Vagina (tissue), 2 donors: Measurements from ENCODE around the gene RAPGEF6. TPM values are rescaled to one million over a fixed set of nuclear protein-coding genes. Genes with fewer than 3 reads are reported as not detected.

Experiments used
- DNase-seq, 2 donors: peaks; one replicate each; pipeline ENCODE4 v3.0.0-alpha.2; 2017; ENCODE audit errors: extremely low spot score in 2 of 2
- H3K27ac ChIP-seq: fragments of 200-600 bp; sonication (generic); one replicate; pipeline ENCODE4 v1.5.1; 2019
- H3K27me3 ChIP-seq: fragments of 200-600 bp; sonication (generic); one replicate; pipeline ENCODE4 v1.5.1; 2019
- H3K36me3 ChIP-seq, 2 donors: fragments of 200-600 bp; sonication (generic); one replicate each; pipeline ENCODE4 v1.5.1; 2017 to 2019
- H3K4me1 ChIP-seq: fragments of 200-600 bp; sonication (generic); one replicate; pipeline ENCODE4 v1.5.1; 2019
- H3K4me3 ChIP-seq, 2 donors: fragments of 200-600 bp; sonication (generic); 1 replicate in 1 of 2; 2 replicates in 1 of 2; pipeline ENCODE4 v1.5.1; 2016 to 2019
- H3K9me3 ChIP-seq: fragments of 200-600 bp; sonication (generic); one replicate; pipeline ENCODE4 v1.5.1; 2019
- CTCF ChIP-seq, 3 experiments: fragments of 450-650 bp in 2 of 3; fragments of 200-600 bp in 1 of 3; sonication (generic) in 1 of 3; IDR thresholded peaks; one replicate each; pipeline ENCODE4 v1.5.1; 2017 to 2019; ENCODE audit warnings: antibody characterized with exemption in 3 of 3, mild to moderate bottlenecking in 2 of 3, moderate library complexity in 2 of 3
- POLR2A ChIP-seq, 2 donors: fragments of 450-650 bp; IDR thresholded peaks; one replicate each; pipeline ENCODE4 v1.6.1; 2017; ENCODE audit warnings: antibody characterized with exemption in 2 of 2, mild to moderate bottlenecking in 2 of 2, moderate library complexity in 2 of 2
- POLR2AphosphoS5 ChIP-seq, 2 donors: sonication (generic); formaldehyde crosslinking; IDR thresholded peaks; one replicate each; pipeline ENCODE4 v1.9.0; 2017; ENCODE audit warnings: antibody characterized with exemption in 2 of 2, mild to moderate bottlenecking in 2 of 2, low read depth in 1 of 2; ENCODE audit not compliant: insufficient read depth in 1 of 2
- intact Hi-C: fragments of 100-400 bp; cut with DNase I; formaldehyde crosslinking; loops from one replicate; pipeline ENCODE4 v1.15.1; 2023
- total RNA-seq: library from RNA; depleted of rRNA; stranded (reverse); fragments of >200 nt; gene quantifications from one replicate; pipeline ENCODE4 v1.2.3, GENCODE V29; 2016

RAPGEF6 gene
- total RNA-seq, 1 donor from 2014 or later, result 19.2 TPM

GRCh38 chr5:131466171-131466766, 168.8 kb downstream of the RAPGEF6 start:
- Histone ChIP-seq H3K9me3 (no peaks in the 10 kb centered on the region), H3K27ac (no peak overlapping the region), H3K36me3 (peaks cover 0 to 9% of the 10 kb centered on the region in 2 donors), H3K4me3 (no peak overlapping the region), H3K27me3 (no peaks in the 10 kb centered on the region), H3K4me1 (no peaks in the 10 kb centered on the region)
- DNase-seq, result no peak
- intact Hi-C loops, result no loop called here
- no peak for TF ChIP-seq CTCF (IDR thresholded peaks at IDR 0.05)
- TF ChIP-seq POLR2AphosphoS5 (IDR thresholded peaks at IDR 0.05; ENCODE audit: insufficient read depth in 1 of 2, low read depth in 1 of 2), result no peak
- TF ChIP-seq POLR2A (IDR thresholded peaks at IDR 0.05), result no peak

- no peaks in the 10 kb centered on the region for H3K27me3 ChIP-seq
- no peak overlapping the region for H3K4me3 ChIP-seq
- no peaks in the 10 kb centered on the region for H3K4me1 ChIP-seq
- intact Hi-C loops, result no loop called here
- peaks cover 0 to 9% of the 10 kb centered on the region in 2 donors for H3K36me3 ChIP-seq
- no peak overlapping the region for H3K27ac ChIP-seq
- H3K9me3 ChIP-seq, result no peaks in the 10 kb centered on the region
- DNase-seq, result no peak
- TF ChIP-seq CTCF (IDR thresholded peaks at IDR 0.05), result no peak
- no peak for TF ChIP-seq POLR2AphosphoS5 (IDR thresholded peaks at IDR 0.05; ENCODE audit: insufficient read depth in 1 of 2, low read depth in 1 of 2)
- TF ChIP-seq POLR2A (IDR thresholded peaks at IDR 0.05), result no peak
Measured at GRCh38 chr5:131463656-131464055, 171.4 kb downstream of the RAPGEF6 start.

GRCh38 chr5:131462454-131462853, 172.6 kb downstream of the RAPGEF6 start:
- intact Hi-C loops, result no loop called here

GRCh38 chr5:131461742-131462141, 173.3 kb downstream of the RAPGEF6 start:
- H3K4me3 ChIP-seq, result no peak overlapping the region
- no peaks in the 10 kb centered on the region for H3K9me3 ChIP-seq
- no peak for DNase-seq
- H3K36me3 ChIP-seq, result peaks cover 0 to 9% of the 10 kb centered on the region in 2 donors
- no peaks in the 10 kb centered on the region for H3K27me3 ChIP-seq
- intact Hi-C loops, result no loop called here
- no peaks in the 10 kb centered on the region for H3K4me1 ChIP-seq
- H3K27ac ChIP-seq, result no peak overlapping the region
- TF ChIP-seq POLR2AphosphoS5 (IDR thresholded peaks at IDR 0.05; ENCODE audit: insufficient read depth in 1 of 2, low read depth in 1 of 2), result no peak
- no peak for TF ChIP-seq CTCF (IDR thresholded peaks at IDR 0.05)
- no peak for TF ChIP-seq POLR2A (IDR thresholded peaks at IDR 0.05)

More at GRCh38 chr5:131462454-131462853, 172.6 kb downstream of the RAPGEF6 start:
- Histone ChIP-seq H3K27ac (no peak overlapping the region), H3K27me3 (no peaks in the 10 kb centered on the region), H3K4me1 (no peaks in the 10 kb centered on the region), H3K4me3 (no peak overlapping the region), H3K9me3 (no peaks in the 10 kb centered on the region), H3K36me3 (peaks cover 0 to 9% of the 10 kb centered on the region in 2 donors)
- no peak for DNase-seq
- TF ChIP-seq POLR2AphosphoS5 (IDR thresholded peaks at IDR 0.05; ENCODE audit: insufficient read depth in 1 of 2, low read depth in 1 of 2), result no peak
- TF ChIP-seq POLR2A (IDR thresholded peaks at IDR 0.05), result no peak
- no peak for TF ChIP-seq CTCF (IDR thresholded peaks at IDR 0.05)

GRCh38 chr5:131460867-131461572, 174.0 kb downstream of the RAPGEF6 start:
- intact Hi-C loops, result no loop called here
- no peaks in the 10 kb centered on the region for H3K9me3 ChIP-seq
- H3K4me3 ChIP-seq, result no peak overlapping the region
- TF ChIP-seq POLR2AphosphoS5 (IDR thresholded peaks at IDR 0.05; ENCODE audit: insufficient read depth in 1 of 2, low read depth in 1 of 2) (no peak), POLR2A (IDR thresholded peaks at IDR 0.05) (no peak)
- no peaks in the 10 kb centered on the region for H3K27me3 ChIP-seq
- no peak overlapping the region for H3K27ac ChIP-seq
- H3K36me3 ChIP-seq, result peaks cover 0 to 9% of the 10 kb centered on the region in 2 donors
- no peak for DNase-seq
- H3K4me1 ChIP-seq, result no peaks in the 10 kb centered on the region
